IMR-90 (cell line): ENCODE results near the gene TAGLN. TPM values are rescaled to one million over a fixed set of nuclear protein-coding genes. Genes with fewer than 3 reads are reported as not detected.

Experiments used
- ATAC-seq: fragments of 200-7000 bp; cut with Tn5 transposase; 2 replicates; pipeline ENCODE4 v1.9.1; 2020; ENCODE audit warnings: low read depth, mild to moderate bottlenecking, moderate library complexity
- BruUV-seq: library from RNA; stranded (reverse); fragments of 400-500 nt; replicated peaks from 2 replicates; lab custom pipeline; 2021; lab: Mats Ljungman, UMichigan
- CTCF ChIA-PET: fragments of 300-600 bp; formaldehyde crosslinking; extraction: SDS; loops from one replicate; lab custom pipeline; 2021; ENCODE audit warnings: antibody characterized with exemption; lab: Yijun Ruan, JAX
- POLR2A ChIA-PET: fragments of 300-600 bp; sonication (Branson Sonifier 250); formaldehyde crosslinking; loops from one replicate; lab custom pipeline; 2022; ENCODE audit warnings: antibody characterized with exemption; ENCODE audit not compliant: unreplicated experiment; lab: Charles Lee
- DNase-seq: peaks from one replicate; pipeline ENCODE4 v3.0.0; 2013
- H2AFZ ChIP-seq: replicated peaks from 2 replicates; pipeline ENCODE3; 2013; ENCODE audit warnings: low read length, mild to moderate bottlenecking; ENCODE audit not compliant: poor library complexity
- H2AK5ac ChIP-seq: 2 replicates; pipeline ENCODE4 v1.6.1; 2013; ENCODE audit warnings: low read depth, low read length, inconsistent platforms
- H2AK9ac ChIP-seq: replicated peaks from 2 replicates; pipeline ENCODE3; 2013; ENCODE audit warnings: mild to moderate bottlenecking, low read depth, low read length, moderate library complexity; ENCODE audit not compliant: poor library complexity
- H2BK120ac ChIP-seq: 2 replicates; pipeline ENCODE4 v1.6.1; 2013; ENCODE audit warnings: low read depth, low read length, inconsistent platforms
- H2BK15ac ChIP-seq: 3 replicates; pipeline ENCODE4 v1.6.1; 2013; ENCODE audit warnings: low read depth, low read length, inconsistent platforms
- H2BK20ac ChIP-seq: 2 replicates; pipeline ENCODE4 v1.6.1; 2013; ENCODE audit warnings: low read depth, mild to moderate bottlenecking, inconsistent platforms, low read length, moderate library complexity
- H2BK5ac ChIP-seq: 2 replicates; pipeline ENCODE4 v1.6.1; 2013; ENCODE audit warnings: mild to moderate bottlenecking, low read depth, low read length, inconsistent platforms; ENCODE audit not compliant: poor library complexity, severe bottlenecking
- H3K14ac ChIP-seq: replicated peaks from 2 replicates; pipeline ENCODE4 v1.6.1; 2013; ENCODE audit warnings: low read depth, low read length, inconsistent platforms
- H3K18ac ChIP-seq: 2 replicates; pipeline ENCODE4 v1.6.1; 2013; ENCODE audit warnings: low read depth, low read length, control low read depth
- H3K23ac ChIP-seq: 2 replicates; pipeline ENCODE4 v1.6.1; 2013; ENCODE audit warnings: low read depth, low read length, inconsistent platforms
- H3K27ac ChIP-seq: 2 replicates; pipeline ENCODE4 v1.5.1; 2013; ENCODE audit warnings: mild to moderate bottlenecking, control low read depth, low read length; ENCODE audit not compliant: insufficient read depth
- H3K27me3 ChIP-seq: 2 replicates; pipeline ENCODE4 v1.6.1; 2013; ENCODE audit warnings: low read length; ENCODE audit not compliant: control insufficient read depth, insufficient read depth
- H3K36me3 ChIP-seq: 2 replicates; pipeline ENCODE4 v1.6.1; 2013; ENCODE audit warnings: low read length, mixed read lengths; ENCODE audit not compliant: control insufficient read depth, insufficient read depth
- H3K4ac ChIP-seq: 2 replicates; pipeline ENCODE4 v1.6.1; 2013; ENCODE audit warnings: low read depth, low read length, inconsistent platforms
- H3K4me1 ChIP-seq: 2 replicates; pipeline ENCODE4 v1.6.1; 2013; ENCODE audit warnings: low read length, mixed read lengths; ENCODE audit not compliant: control insufficient read depth, insufficient read depth
- H3K4me2 ChIP-seq: 2 replicates; pipeline ENCODE4 v1.6.1; 2013; ENCODE audit warnings: low read depth, mild to moderate bottlenecking, control low read depth, low read length, moderate library complexity
- H3K4me3 ChIP-seq: 2 replicates; pipeline ENCODE4 v1.5.1; 2013; ENCODE audit warnings: low read depth, mild to moderate bottlenecking, control low read depth, low read length, moderate library complexity; ENCODE audit not compliant: insufficient read depth
- H3K56ac ChIP-seq: 2 replicates; pipeline ENCODE4 v1.6.1; 2013; ENCODE audit warnings: low read length, inconsistent platforms; ENCODE audit not compliant: insufficient read depth; ENCODE audit errors: extremely low read depth
- H3K79me1 ChIP-seq, 2 experiments: 2 replicates each; pipeline ENCODE4 v1.6.1; 2013; ENCODE audit warnings: low read length in 2 of 2, inconsistent platforms in 1 of 2, low read depth in 1 of 2
- H3K9ac ChIP-seq: 2 replicates; pipeline ENCODE4 v1.6.1; 2013; ENCODE audit warnings: low read depth, low read length, control low read depth
- H3K9me1 ChIP-seq: 2 replicates; pipeline ENCODE4 v1.6.1; 2013; ENCODE audit warnings: low read length, inconsistent platforms; ENCODE audit not compliant: insufficient read depth
- H3K9me3 ChIP-seq: 2 replicates; pipeline ENCODE4 v1.6.1; 2013; ENCODE audit warnings: low read length; ENCODE audit not compliant: control insufficient read depth, insufficient read depth
- H4K20me1 ChIP-seq: 2 replicates; pipeline ENCODE4 v1.6.1; 2013; ENCODE audit warnings: low read length, inconsistent platforms; ENCODE audit not compliant: insufficient read depth
- H4K5ac ChIP-seq: 2 replicates; pipeline ENCODE4 v1.6.1; 2013; ENCODE audit warnings: mild to moderate bottlenecking, low read depth, low read length, control low read depth
- H4K8ac ChIP-seq, 2 experiments: 2 replicates each; pipeline ENCODE4 v1.6.1; 2013; ENCODE audit warnings: low read depth in 2 of 2, low read length in 2 of 2, control low read depth in 1 of 2, inconsistent platforms in 1 of 2
- H4K91ac ChIP-seq: 2 replicates; pipeline ENCODE4 v1.6.1; 2013; ENCODE audit warnings: low read depth, low read length, inconsistent platforms; ENCODE audit not compliant: insufficient read depth
- POLR2A ChIP-seq: IDR thresholded peaks from 2 replicates; pipeline ENCODE4 v1.6.1; 2012; ENCODE audit warnings: mild to moderate bottlenecking, low read depth, low read length
- RCOR1 ChIP-seq: IDR thresholded peaks from 2 replicates; pipeline ENCODE4 v1.6.1; 2012; ENCODE audit warnings: mild to moderate bottlenecking, low read length, improper control_type of control experiment; ENCODE audit not compliant: insufficient replicate concordance
- WGBS, 2 experiments: methylation state at CpG; one replicate each; pipeline versions ENCODE4 v1.1.5 to v1.1.7; 2013; ENCODE audit warnings: missing lambda C conversion rate in 2 of 2; ENCODE audit not compliant: insufficient read length in 1 of 2; ENCODE audit errors: extremely low coverage in 2 of 2; 5-methylcytosine and 5-hydroxymethylcytosine counted together
- dilution Hi-C: fragments of 300-500 bp; cut with HindIII; formaldehyde crosslinking; loops from one replicate; pipeline ENCODE4 v1.14.3; 2018; ENCODE audit warnings: low sequenced_read_pairs; ENCODE audit not compliant: unreplicated experiment
- in situ Hi-C: fragments of 300-500 bp; cut with MboI; formaldehyde crosslinking; loops from 3 replicates; pipeline ENCODE4 v1.14.3; 2019; ENCODE audit warnings: low sequenced_read_pairs, inconsistent platforms, mixed read lengths
- intact Hi-C: fragments of 100-400 bp; cut with micrococcal nuclease; formaldehyde crosslinking; loops from 2 replicates; pipeline ENCODE4 v1.10.0; 2022
- polyA plus RNA-seq, 3 experiments: library from polyadenylated mRNA; depleted of rRNA; stranded (reverse); fragments of >200 nt; gene quantifications; 2 replicates each; pipeline ENCODE4 v1.2.3, GENCODE V29; 2012; ENCODE audit warnings: low replicate concordance in 1 of 3
- total RNA-seq: library from RNA; depleted of rRNA; stranded (reverse); fragments of >200 nt; gene quantifications from 2 replicates; pipeline ENCODE4 v1.2.3, GENCODE V29; 2012

The TAGLN gene
- total and polyA plus RNA-seq, 2 of the 4 experiments (the other 2 are of a cell fraction) = 2,558 to 3,760 TPM

GRCh38 chr11:117201658-117202305 is 2.6 kb downstream of the TAGLN start:
- no peak for DNase-seq
- peaks cover 58% of the 10 kb centered on the region for H4K20me1 ChIP-seq

More at GRCh38 chr11:117201658-117202305, 2.6 kb downstream of the TAGLN start:
- peak overlapping the region; percentile 25; the same call in 1 of the 2 replicates for H4K5ac ChIP-seq
- H3K23ac ChIP-seq = peak overlapping the region; percentile 91
- peak overlapping the region; percentile 4 for H2AFZ ChIP-seq
- BruUV-seq = no TSS peak
- peak overlapping the region; percentile 38 for H2AK9ac ChIP-seq
- ATAC-seq = no peak
- peak overlapping the region; percentile 93 to 96; a peak in 3 of 4 replicates for H4K8ac ChIP-seq
- peaks cover 46% of the 10 kb centered on the region for H3K4me1 ChIP-seq
- peak overlapping the region; percentile 49 for H3K4me3 ChIP-seq
- H4K91ac ChIP-seq = peak overlapping the region; percentile 78
- peak overlapping the region; percentile 96 for H3K4ac ChIP-seq
- H3K79me1 ChIP-seq = peaks cover 29 to 68% of the 10 kb centered on the region in 2 experiments
- ChIA-PET POLR2A (interaction anchor here (0.7 to 1.8 kb wide), 2 partner anchors 20 to 24 kb away, joined by 3 to 6 read pairs; partner anchors contain the start of gene SIDT2), CTCF (interaction anchor here (0.7 kb wide), 1 partner anchor 21 kb away, joined by 4 read pairs; no protein-coding TSS in a partner anchor)
- intact Hi-C loops (no loop called here), in situ Hi-C loops (no loop called here), dilution Hi-C loops (no loop called here)
- peaks cover 45% of the 10 kb centered on the region for H3K36me3 ChIP-seq
- 55% methylated on average over 8 of the region's 14 CpGs; no CpG with 5 or more reads in 1 of the 2 experiments for WGBS, 2 experiments
- no peaks in the 10 kb centered on the region for H3K27me3 ChIP-seq
- peaks cover 28% of the 10 kb centered on the region for H3K9me1 ChIP-seq
- 0 out of 2 replicates have a peak overlapping the region, but pooled peaks have one; percentile 5 for H2BK20ac ChIP-seq
- H2BK120ac ChIP-seq = peak overlapping the region; percentile 36; the same call in 1 of the 2 replicates
- peak overlapping the region; percentile 50; the same call in 1 of the 2 replicates for H3K56ac ChIP-seq
- peak overlapping the region; percentile 80 for H3K4me2 ChIP-seq
- TF ChIP-seq RCOR1 (no peak), POLR2A (peak; percentile 18)
- H3K27ac ChIP-seq = peak overlapping the region; percentile 91
- H3K9ac ChIP-seq = peak overlapping the region; percentile 92
- peak overlapping the region; percentile 97 for H2AK5ac ChIP-seq
- H2BK15ac ChIP-seq = no peak overlapping the region
- no peaks in the 10 kb centered on the region for H3K9me3 ChIP-seq
- H3K14ac ChIP-seq = peak overlapping the region; percentile 98
- H2BK5ac ChIP-seq = peak overlapping the region; percentile 83
- H3K18ac ChIP-seq = peak overlapping the region; percentile 65; the same call in 1 of the 2 replicates
